BE2C (cell line): Measurements from ENCODE around the gene MRTFA.

Source experiments
- DNase-seq: peaks from one replicate; pipeline ENCODE4 v3.0.0-alpha.2; 2020
- H3K27me3 ChIP-seq: fragments of 250-450 bp; sonication (Bioruptor Pico); 2 replicates; pipeline ENCODE4 v1.5.1; 2020; ENCODE audit warnings: mild to moderate bottlenecking
- H3K36me3 ChIP-seq: fragments of 250-450 bp; sonication (Bioruptor Pico); 2 replicates; pipeline ENCODE4 v1.5.1; 2020; ENCODE audit warnings: mild to moderate bottlenecking
- H3K4me1 ChIP-seq: fragments of 250-450 bp; sonication (Bioruptor Pico); 2 replicates; pipeline ENCODE4 v1.5.1; 2020
- H3K4me3 ChIP-seq: 2 replicates; pipeline ENCODE4 v1.5.1; 2011; ENCODE audit warnings: low read depth, low read length
- H3K9me3 ChIP-seq: fragments of 250-450 bp; sonication (Bioruptor Pico); 2 replicates; pipeline ENCODE4 v1.5.1; 2020
- CTCF ChIP-seq: IDR thresholded peaks from 2 replicates; pipeline ENCODE4 v1.5.1; 2012; ENCODE audit warnings: mild to moderate bottlenecking, low read depth, low read length

The MRTFA gene

DNA sequence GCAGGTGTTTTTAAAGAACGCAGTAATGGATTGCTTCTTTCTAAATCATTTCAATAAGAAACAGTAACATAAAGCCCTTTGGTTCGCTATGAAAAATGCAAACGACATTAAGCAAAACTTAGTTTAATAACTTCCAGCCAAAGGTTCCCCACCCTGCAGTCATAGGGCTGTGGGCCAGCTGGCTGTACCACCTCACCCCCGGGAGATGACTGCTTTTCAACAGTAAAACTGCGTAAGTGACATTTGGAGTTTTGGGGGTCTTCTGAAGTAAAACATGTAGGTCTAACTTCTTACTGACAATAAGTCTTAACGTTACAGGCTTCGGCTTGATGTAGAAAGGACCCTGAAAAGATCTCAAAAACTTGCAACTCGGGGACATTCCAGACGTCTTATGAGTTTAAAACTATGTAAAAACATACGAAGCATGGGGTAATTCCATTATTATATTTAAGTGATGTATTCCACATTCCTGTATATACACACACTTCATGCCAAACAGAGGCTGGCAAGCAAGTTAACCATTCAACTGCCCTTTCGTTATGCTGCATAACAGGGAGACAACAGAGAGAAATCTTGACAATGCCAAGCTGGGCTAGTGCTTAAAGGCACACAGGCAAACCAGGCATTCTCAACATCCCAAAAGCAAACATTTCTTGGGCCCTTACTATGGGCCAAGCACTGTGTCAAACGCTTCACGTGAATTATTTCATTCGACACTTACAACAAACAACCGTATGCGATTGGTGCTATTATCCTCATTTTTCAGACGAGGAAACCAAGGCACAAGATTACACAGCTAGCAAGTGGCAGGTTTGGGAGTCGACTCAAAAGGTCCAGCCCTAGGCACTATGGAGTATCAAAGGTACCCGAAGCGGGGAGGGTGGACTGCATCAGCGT is 1.2 kb downstream of the MRTFA start:
- DNase-seq = no peak
- Histone ChIP-seq H3K27me3 (no peaks in the 10 kb centered on the region), H3K9me3 (no peaks in the 10 kb centered on the region), H3K4me1 (no peaks in the 10 kb centered on the region), H3K4me3 (peak overlapping the region; percentile 69), H3K36me3 (no peaks in the 10 kb centered on the region)
- no peak for TF ChIP-seq CTCF

GRCh38 chr22:40634119-40634903 is 2.2 kb downstream of the MRTFA start:
- Histone ChIP-seq H3K9me3 (no peaks in the 10 kb centered on the region), H3K4me3 (no peak overlapping the region), H3K27me3 (no peaks in the 10 kb centered on the region), H3K4me1 (no peaks in the 10 kb centered on the region), H3K36me3 (no peaks in the 10 kb centered on the region)
- no peak for DNase-seq
- TF ChIP-seq CTCF = no peak

DNA sequence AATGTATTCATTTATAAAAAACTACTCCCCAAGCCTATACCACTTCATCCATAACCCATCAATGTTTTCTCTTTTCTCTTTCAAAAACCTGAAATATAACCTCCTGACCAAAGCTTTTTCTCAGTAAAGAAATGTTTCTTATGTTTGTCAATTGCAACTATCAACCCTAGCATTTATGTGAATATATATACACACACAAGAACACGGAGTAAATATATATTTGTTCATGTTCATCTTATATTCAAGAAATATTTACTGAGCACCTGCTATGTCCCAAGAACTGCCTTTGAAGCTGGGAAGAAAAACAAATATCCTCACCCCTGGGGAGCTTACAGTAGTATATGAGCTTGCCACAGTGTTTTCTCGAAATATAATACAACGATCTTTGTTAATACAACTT is 3.5 kb downstream of the MRTFA start:
- H3K36me3 ChIP-seq = no peaks in the 10 kb centered on the region
- no peaks in the 10 kb centered on the region for H3K27me3 ChIP-seq
- no peak for DNase-seq
- no peak overlapping the region for H3K4me3 ChIP-seq
- H3K9me3 ChIP-seq = no peaks in the 10 kb centered on the region
- TF ChIP-seq CTCF = no peak
- no peaks in the 10 kb centered on the region for H3K4me1 ChIP-seq

DNA sequence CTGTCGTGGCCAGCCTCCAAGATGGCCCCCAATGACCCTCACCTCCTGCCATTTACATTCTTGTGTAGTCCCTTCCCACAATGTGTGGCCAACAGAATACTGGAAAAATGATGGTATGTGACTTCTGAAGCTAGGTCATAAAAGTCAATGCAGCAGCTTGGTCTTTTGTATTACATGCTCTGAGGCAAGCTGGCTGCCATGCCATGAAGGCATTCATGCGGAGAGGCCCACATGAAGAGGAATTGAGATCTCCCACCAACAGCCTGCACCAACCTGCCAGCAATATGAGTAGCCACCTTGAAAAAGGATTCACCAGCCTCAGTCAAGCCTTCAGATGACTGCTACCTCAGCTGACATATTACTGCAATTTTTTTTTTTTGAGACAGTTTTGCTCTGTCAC is 4.6 kb downstream of the MRTFA start:
- H3K4me3 ChIP-seq = no peak overlapping the region
- no peaks in the 10 kb centered on the region for H3K27me3 ChIP-seq
- H3K9me3 ChIP-seq = no peaks in the 10 kb centered on the region
- H3K4me1 ChIP-seq = no peaks in the 10 kb centered on the region
- H3K36me3 ChIP-seq = no peaks in the 10 kb centered on the region
- no peak for DNase-seq
- no peak for TF ChIP-seq CTCF

GRCh38 chr22:40628354-40629042 is 8.0 kb downstream of the MRTFA start:
- no peak overlapping the region for H3K4me3 ChIP-seq
- H3K9me3 ChIP-seq = no peaks in the 10 kb centered on the region
- no peak for TF ChIP-seq CTCF
- H3K36me3 ChIP-seq = no peaks in the 10 kb centered on the region
- DNase-seq = no peak
- H3K27me3 ChIP-seq = no peaks in the 10 kb centered on the region
- no peaks in the 10 kb centered on the region for H3K4me1 ChIP-seq
